Hindlimb muscle (tissue), 1 donor: ENCODE measurements around the gene NPIPB2. TPM values are rescaled to one million over a fixed set of nuclear protein-coding genes. Genes with fewer than 3 reads are reported as not detected.

Experiments used
- DNase-seq: peaks from one replicate; pipeline ENCODE4 v3.0.0-alpha.2; 2013
- polyA plus RNA-seq: library from polyadenylated mRNA; unstranded; fragments of 120-200 nt; gene quantifications from one replicate; pipeline ENCODE4 v1.2.1, GENCODE V29; 2013; ENCODE audit not compliant: insufficient read length

NPIPB2 gene
- polyA plus RNA-seq, 1 donor = 3.4 TPM

DNA sequence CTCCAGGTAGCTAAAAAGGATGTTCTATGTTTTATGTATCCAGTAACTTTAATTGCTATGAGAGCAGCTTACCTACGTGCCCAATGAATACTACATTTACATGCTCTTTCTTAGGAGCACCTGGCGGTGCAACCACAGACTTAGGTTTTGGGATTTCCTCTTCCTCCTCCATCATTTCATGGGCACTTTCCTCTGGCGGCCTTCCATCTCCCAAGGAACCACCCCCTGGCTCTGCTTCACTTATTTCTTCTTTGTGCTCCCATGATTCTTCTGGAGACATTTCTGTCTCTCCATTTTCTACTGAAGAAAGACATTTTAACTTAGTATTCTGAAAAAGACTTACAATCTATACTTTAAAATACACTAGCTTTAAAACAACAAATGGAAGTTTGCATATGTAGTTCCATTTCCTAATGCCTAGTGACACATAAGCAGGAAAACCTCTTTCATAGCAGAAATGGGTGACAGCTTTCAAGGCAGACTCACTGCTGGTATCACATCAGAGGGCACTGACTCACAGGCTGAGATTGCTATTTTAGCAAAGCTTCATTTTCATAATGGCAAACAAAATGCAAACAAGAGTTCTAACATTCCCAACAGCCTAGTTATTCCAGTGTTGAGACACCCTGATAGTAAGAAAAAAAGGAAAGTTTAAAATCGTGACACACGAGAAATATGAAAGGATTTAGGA is 45.2 kb downstream of the NPIPB2 start:
- DNase-seq = no peak

DNA sequence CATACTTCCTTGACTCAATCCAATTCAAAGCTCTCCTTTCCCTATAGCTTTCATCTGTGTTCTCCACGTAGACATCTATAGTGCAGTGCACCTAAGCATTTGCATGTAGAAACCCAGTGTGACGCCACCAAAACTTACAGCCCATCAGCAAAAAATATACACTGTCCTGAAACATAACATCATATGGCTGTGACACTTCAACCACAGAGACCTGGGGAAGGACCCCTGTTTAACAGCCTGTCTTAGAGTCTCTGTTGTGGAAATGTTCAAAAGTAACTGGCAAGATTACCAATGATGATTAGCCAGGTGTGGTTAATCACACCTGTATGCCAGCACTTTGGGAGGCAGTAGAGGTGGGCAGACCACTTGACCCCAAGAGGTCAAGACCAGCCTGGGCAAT is 48.3 kb downstream of the NPIPB2 start:
- DNase-seq = no peak

DNA sequence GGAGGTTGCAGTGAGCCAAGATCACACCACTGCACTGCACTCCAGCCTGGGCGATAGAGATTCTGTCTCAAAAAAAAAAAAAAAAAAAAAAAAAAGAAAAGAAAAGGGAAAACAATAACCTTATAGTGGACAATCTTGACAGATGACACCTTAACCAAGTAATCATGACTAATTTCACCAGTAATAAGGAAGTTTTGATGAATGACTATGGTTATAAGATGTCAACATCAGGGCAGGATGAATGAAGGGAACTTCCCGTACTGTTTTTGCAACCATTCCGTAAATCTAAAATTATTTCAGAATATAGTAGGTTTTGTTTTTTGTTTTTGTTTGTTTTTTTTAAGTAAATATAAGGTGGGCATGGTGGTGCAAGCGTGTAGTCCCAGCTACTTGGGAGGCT is 49.1 kb downstream of the NPIPB2 start:
- DNase-seq = no peak

DNA sequence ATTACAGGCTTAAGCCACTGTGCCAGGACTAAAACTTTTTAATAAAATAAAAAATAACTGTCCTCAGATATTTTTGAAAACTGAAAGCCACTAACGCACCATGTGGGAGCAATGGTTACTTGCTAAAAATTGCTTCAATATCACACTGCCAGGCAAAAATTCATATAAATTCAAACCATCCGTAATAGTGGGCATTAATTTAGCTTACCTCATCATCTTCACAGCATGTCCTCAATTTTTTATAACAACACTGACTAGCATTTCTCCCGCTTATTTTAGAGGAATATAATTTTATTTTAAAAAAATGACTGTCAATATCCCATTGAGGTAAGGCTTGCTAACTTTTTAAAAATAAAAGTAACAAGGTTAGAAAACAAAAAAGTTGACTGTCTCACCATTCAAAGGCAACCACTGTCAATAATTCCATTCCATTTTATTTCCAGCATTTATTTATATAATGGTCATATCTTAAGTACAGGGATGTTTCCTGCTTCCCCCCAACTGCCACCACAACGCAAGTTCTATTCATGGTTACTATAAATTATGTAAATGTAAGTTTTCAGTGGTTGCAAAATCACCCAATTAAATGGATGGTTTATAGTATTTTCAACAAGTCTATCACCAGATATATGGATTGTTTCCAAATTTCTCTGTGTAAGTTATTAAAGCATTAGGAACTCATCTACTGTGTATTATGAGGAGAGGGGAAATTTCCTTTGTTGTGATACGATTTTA is 51.4 kb downstream of the NPIPB2 start:
- no peak for DNase-seq

DNA sequence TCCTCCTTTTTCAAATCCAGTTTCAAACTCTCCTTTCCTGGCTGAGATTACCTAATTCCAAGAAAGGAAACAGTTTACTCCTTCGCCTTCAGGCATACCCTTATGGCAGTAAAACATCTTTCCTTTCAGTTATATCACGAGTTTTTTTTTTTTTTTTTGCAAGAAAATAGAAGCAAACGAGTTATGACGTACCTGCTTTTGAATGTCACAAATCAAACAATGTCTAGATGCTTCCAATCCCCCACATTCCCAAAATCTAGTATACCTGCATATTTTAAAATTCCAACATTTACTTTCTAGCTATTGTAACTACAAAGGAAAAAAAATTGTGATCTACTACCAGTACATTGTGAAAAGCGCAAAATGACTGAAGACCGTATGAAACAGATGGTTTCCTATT is 55.0 kb downstream of the NPIPB2 start:
- DNase-seq = no peak

DNA sequence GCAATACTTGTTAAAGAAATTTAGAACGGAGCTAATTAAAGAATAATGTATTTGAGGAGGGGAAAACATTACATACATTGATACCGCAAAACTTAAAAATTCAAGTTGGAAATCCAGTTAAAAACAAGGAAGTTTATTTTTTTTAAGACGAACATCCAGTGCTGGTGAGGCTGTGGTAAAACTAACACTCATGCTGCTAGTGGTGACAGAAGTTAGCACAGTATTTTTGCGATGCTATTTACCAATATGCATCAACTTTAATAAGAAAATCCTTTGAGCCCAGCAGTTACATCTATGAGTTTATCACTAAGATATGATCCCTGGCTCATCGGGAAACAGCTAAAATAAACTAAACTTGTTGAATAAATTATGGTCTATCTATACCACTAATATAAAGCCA is 57.8 kb downstream of the NPIPB2 start:
- DNase-seq = no peak

DNA sequence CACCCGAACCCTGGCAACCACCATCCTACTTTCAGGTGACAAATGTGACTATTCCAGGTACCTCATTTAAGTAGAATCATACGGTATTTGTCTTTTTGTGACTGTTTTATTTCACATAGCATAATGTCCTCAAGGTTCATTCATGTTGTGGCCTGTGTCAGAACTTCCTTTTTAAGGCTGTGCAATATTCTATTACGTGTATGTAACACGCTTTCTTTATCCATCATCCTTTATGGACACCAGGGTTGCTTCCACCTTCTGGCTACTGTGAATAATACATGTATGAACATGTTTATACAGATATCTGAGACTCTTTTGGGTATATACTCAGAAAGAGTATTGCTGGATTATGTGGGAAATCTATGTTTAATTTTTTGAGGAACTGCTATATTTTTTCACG is 61.8 kb downstream of the NPIPB2 start:
- no peak for DNase-seq

DNA sequence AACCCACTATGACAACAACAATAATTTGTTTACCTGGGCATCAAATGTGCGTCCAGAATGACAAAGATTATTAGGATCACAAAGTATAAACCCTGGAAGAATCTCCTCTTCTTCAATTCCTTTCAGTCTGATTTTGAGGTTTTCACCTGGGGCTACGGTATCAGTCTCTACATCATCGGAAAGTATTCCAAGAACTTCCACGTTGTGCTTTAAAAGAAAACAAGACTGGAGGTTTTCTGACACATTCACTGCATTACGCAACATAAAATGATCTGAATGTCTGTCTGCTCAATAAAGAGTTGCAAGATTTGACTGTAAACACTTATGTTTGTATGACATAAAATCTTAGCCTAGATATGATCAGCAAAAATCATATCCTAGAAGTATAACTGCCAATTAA is 64.5 kb downstream of the NPIPB2 start:
- no peak for DNase-seq

Other genes with a start within 250 kb of the NPIPB2 start
- gene TXNDC11, start 199.2 kb downstream of the NPIPB2 start, polyA plus RNA-seq = 22.3 TPM
- 43.0 TPM for gene ZC3H7A, start 144.8 kb downstream of the NPIPB2 start, polyA plus RNA-seq
- gene RSL1D1, start 90.5 kb downstream of the NPIPB2 start, polyA plus RNA-seq = 321 TPM
- 76.8 TPM for gene GSPT1, start 26.1 kb downstream of the NPIPB2 start, polyA plus RNA-seq
- not detected for gene TNFRSF17, start 23.2 kb upstream of the NPIPB2 start, polyA plus RNA-seq
- gene SNX29, start 34.7 kb upstream of the NPIPB2 start, polyA plus RNA-seq = 9.4 TPM